HG03521 (cell line): ENCODE results near the gene TDRD6.
"Not testable (repeated sequence)": the region's sequence is repeated elsewhere in the genome, so short reads cannot be mapped to it uniquely, and the experiment has no call there.

Experiments used
- ATAC-seq: cut with Tn5 transposase; IDR thresholded peaks from one replicate; pipeline ENCODE4 v1.9.1; 2021; ENCODE audit warnings: mild to moderate bottlenecking, moderate library complexity; ENCODE audit not compliant: unreplicated experiment

The TDRD6 gene, protein sequence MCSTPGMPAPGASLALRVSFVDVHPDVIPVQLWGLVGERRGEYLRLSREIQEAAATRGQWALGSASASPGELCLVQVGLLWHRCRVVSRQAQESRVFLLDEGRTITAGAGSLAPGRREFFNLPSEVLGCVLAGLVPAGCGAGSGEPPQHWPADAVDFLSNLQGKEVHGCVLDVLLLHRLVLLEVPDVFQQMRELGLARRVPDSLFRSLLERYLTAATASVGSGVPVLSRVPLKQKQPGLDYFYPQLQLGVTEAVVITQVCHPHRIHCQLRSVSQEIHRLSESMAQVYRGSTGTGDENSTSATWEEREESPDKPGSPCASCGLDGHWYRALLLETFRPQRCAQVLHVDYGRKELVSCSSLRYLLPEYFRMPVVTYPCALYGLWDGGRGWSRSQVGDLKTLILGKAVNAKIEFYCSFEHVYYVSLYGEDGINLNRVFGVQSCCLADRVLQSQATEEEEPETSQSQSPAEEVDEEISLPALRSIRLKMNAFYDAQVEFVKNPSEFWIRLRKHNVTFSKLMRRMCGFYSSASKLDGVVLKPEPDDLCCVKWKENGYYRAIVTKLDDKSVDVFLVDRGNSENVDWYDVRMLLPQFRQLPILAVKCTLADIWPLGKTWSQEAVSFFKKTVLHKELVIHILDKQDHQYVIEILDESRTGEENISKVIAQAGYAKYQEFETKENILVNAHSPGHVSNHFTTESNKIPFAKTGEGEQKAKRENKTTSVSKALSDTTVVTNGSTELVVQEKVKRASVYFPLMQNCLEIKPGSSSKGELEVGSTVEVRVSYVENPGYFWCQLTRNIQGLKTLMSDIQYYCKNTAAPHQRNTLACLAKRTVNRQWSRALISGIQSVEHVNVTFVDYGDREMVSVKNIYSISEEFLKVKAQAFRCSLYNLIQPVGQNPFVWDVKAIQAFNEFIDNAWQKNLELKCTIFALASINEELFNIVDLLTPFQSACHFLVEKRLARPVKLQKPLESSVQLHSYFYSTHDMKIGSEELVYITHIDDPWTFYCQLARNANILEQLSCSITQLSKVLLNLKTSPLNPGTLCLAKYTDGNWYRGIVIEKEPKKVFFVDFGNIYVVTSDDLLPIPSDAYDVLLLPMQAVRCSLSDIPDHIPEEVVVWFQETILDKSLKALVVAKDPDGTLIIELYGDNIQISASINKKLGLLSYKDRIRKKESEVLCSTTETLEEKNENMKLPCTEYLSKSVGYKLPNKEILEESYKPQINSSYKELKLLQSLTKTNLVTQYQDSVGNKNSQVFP (N-terminal part only)

DNA sequence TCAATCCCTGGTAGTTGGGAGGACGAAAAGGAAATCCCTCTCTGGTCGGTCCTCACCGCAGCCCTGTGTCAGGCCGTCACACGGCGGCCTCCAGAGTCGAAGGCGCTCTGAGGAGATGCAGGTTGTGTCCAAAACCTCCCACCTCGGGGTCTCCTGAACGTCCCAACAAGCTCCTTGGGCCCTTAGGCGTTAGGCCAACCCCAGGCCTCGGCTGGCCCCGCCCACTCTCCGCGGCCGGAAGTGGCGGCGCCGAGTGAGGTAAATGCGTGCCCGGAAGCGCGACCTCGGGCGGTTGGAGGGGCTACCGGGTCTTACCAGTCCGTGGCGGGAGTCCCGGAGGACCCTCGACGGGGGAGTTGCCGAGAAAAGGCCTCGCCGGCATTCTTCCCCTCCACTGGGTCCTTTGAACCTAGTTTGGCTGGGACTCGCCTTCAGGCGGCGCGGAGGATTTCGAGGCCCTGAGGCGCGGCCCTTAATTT, at the start of gene TDRD6:
TSS of gene TDRD6 (plus strand) at position 267 of the 479 bp plus-strand sequence. CDS start 244 bp downstream, outside the sequence.
- no peak for ATAC-seq

DNA sequence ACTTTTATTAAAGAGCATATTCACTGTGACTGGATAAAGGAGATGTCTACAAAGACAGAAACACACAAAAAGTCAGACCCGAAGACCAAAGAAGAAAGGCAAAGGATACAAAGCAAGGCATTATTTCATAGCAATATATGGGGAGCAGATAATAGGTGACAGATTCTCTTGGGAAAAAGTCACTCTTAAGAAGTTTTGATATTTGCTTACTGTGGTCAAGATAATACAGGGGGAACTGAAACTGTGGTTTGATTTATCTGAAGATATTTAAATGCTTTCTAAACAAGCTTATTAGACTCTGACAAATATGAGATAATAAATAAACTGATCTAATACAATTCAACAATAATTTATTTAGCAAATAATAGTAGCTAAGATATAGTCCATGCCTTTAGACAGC, 49.8 kb upstream of the TDRD6 start:
- ATAC-seq, result no peak

DNA sequence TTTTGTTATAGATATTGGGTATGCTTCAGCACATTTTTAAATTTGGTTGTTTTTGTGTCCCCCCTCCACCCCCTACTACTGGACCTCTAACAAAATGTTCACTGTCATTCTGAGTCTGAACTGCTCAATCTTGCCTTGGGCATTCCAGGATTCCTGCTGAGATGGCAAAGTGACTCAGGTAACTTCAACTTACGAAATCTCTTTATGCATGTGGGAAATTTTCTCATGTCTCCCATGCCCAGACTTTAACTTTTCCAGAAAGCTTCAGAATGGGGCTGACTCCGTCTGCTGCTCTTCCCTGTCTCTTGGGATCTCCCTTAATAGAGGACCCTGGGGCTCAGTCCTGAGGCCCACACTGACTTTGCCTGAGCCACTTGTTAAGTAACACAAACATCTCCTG, 49.0 kb upstream of the TDRD6 start:
- no peak for ATAC-seq

- ATAC-seq, result no peak
Measured at GRCh38 chr6:46642928-46643751, 44.5 kb upstream of the TDRD6 start.

- ATAC-seq, result no peak
Measured at GRCh38 chr6:46645265-46645664, 42.4 kb upstream of the TDRD6 start.

- not testable (repeated sequence) for ATAC-seq
Measured at GRCh38 chr6:46648108-46648507, 39.6 kb upstream of the TDRD6 start.

GRCh38 chr6:46648869-46649492, 38.7 kb upstream of the TDRD6 start:
- ATAC-seq, result no peak

DNA sequence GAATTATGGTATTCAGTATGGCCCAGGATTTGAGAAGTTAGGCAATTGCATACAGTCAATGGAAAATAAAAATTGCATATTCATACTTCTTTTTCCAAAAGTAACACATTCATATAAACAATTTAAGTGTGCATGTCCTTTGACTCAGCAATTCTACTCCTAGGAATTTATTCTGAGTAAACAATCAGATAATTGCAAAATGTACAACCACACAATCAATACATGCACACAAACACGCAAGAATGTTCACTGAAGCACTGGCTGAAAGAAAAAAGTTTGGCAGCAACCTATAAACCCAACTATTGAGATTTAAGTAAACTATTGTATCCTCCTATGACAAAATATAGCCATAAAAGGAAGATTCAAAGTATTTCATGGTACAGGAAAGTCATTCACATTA, 36.7 kb upstream of the TDRD6 start:
- no peak for ATAC-seq

DNA sequence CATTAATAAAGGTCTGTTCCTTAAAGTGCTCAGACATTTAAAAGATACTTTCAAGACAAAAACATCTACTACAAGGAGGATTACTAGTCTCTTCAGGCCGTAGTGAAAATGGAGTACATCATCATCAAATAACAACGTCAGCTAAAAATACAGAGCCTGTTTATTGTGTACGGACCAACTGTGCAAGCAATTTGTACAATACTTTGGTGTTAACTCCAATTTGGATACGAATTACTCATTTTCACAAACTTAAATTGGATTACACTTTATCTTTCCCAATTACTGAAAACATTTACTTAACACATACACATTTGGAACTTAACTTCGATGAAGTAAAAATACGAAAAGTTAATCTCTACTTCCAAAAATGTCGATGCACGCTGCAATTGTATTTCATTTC, 35.9 kb upstream of the TDRD6 start:
- no peak for ATAC-seq

- ATAC-seq, result no peak
Measured at GRCh38 chr6:46652232-46652602, 35.5 kb upstream of the TDRD6 start.

DNA sequence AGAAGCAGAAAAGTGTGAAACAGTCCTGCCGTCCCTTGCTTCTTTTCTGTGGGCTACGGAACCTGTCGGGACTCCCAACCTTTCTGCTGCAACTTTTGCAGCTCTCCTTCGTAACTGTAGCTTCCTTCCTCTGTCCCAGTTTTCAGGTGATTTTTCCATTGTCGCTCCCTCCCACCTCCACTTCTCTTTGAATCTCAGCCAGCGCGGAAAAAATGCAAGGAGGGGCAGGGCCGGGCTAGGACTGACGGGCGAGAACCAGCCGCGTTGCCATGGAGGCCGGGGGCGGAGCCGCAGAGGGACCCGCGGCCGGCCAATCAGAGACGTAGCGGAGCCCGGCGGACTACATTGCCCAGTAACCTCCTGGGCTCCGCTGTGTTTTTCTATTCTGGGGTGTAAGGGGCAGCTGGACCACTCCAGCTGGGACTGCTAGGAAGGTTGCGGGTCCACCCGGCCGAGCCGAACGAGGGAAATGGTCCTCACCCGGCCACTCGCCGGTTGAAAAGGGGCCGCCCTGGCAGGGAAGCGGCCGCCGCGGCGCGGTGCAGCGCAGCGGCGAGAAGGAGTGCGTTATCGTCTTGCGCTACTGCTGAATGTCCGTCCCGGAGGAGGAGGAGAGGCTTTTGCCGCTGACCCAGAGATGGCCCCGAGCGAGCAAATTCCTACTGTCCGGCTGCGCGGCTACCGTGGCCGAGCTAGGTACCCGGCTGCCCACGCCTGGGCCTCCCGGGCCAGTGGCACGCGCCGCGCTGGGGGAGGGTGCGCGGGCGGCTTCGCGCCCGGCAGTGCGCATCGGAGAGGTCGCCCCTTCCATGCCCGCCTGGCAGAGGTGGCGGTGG, 34.9 kb upstream of the TDRD6 start, which contains the start of the genes CYP39A1 and SLC25A27:
TSS of gene CYP39A1 (minus strand) at position 216 of the 836 bp plus-strand sequence. CDS start 236 bp downstream, outside the sequence.
TSS of gene SLC25A27 (plus strand) at position 373 of the 836 bp plus-strand sequence. CDS start at position 591, 218 bp downstream.
- peak; percentile 100 for ATAC-seq

DNA sequence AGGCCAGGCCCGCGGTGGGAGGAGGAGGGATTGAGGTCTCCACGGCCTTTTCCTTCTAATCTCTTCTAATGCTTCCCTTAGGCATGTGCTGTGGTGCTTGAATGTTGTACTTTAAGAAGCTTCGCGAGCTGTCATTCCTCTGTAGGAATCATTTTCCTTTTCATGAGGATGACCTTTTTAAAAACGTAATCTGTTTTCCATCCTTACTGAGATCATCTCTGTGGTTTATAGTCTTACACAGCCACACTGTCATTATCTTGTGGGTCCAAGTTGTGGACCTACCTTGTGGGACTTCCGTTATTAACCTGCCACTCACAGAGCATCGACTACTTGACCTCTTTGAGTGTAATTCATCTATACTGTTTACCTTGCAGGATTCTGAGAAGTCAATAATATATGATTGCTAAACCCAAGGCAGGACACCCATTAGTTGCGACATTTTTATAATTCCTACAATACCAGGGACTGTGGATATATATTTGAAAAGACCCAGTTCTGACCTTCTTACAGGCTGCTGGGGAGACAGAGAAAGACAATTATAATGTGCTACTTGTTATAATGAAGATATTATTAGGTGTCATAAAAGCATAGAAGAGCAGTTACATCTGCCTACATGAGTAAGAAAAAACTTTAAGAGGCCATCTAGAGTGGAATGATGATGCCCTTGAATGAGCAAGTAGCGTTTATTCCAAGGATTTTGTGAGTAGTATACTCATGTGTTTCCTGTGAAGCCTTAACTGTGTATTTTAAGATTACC, 34.1 kb upstream of the TDRD6 start:
- ATAC-seq, result no peak

DNA sequence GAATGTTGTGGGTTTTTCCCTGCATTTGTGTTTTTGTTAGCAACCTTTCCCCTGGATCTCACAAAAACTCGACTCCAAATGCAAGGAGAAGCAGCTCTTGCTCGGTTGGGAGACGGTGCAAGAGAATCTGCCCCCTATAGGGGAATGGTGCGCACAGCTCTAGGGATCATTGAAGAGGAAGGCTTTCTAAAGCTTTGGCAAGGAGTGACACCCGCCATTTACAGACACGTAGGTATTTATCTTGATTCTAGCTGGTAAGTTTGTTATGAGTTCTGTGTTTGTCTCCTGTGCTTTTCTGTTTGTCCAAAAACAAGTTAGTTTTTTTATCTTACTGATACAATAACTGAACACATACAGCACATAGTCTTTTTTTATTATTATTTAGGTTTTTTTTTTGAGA, 31.9 kb upstream of the TDRD6 start:
- ATAC-seq, result no peak

- ATAC-seq, result no peak
Measured at GRCh38 chr6:46657642-46658041, 30.0 kb upstream of the TDRD6 start.

DNA sequence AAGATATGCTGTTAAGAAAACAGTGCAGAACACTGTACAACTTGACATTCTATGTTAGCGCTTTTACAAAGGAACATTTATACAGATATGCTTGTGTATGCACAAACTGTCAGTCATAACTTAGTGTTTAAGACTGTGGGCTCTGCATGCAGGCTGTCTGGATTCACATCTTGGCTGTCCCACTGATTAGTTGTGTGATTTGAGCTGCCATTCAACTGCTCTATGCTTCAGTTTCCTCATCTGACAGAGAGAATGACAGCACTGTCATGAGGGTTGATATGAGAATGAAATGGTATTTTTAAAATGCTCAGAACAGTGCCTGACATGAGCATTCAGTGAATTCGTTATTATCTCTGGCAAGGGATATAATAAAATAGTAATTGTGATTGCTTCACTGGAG, 26.2 kb upstream of the TDRD6 start:
- ATAC-seq, result no peak

DNA sequence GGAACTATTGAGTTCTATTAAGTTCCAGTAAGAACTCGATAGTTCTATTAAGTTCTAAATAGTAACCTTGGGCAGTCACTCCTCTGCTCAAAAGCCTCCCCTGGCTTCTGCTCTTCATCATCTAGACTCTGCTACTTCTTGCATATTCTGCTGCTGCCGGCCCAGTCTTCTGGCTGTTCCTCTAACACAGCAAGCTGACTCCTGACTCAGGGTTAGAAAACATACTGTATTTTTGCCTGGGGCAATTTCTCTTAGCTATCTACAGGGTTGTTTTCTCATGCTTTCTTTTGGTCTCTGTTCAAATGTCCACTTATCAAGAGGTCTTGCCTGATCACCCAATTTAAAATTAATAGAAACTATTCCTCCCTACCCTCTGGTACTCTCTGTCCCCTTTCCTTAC, 20.3 kb upstream of the TDRD6 start:
- ATAC-seq, result no peak

DNA sequence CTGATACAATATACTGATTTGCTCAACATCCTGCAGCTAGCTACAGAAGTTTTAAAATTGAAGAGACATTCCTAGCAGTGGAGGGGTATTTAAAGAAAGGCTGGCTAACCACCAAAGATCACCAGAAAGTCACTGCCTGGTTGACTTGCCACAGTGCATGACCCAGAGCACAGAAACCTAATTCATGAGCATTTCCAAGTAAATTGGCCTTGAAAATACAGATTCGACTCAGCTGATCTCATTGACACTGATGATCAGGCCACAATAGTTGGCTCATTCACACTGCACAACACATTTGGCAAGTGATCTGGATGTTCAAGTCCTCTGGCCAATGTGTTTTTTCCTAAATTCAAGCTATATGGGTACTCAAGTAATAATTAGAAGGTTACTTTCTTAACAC, 13.3 kb upstream of the TDRD6 start:
- ATAC-seq, result no peak
